ENCODE results near the gene IL17C.

DNA sequence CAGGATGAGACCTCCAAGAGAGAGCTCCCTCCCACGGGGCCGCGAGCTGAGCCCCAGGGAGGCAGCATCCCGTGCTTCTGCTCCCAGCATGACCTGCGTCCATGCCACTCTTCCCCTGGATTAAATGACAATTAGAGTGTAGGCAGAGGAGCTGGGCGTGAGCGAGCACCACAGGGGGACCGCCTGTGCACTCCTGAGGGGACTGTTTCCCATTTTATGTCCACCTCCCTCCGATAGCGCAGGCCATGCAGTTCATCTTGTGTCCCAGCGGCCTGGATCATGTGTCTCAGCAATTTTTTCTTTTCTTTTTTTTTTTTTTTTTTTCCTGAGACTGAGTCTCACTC is 5.8 kb upstream of the IL17C start:
- no peak for TF ChIP-seq EP300 (IDR thresholded peaks at IDR 0.05)
- TF ChIP-seq, protein P1, sequence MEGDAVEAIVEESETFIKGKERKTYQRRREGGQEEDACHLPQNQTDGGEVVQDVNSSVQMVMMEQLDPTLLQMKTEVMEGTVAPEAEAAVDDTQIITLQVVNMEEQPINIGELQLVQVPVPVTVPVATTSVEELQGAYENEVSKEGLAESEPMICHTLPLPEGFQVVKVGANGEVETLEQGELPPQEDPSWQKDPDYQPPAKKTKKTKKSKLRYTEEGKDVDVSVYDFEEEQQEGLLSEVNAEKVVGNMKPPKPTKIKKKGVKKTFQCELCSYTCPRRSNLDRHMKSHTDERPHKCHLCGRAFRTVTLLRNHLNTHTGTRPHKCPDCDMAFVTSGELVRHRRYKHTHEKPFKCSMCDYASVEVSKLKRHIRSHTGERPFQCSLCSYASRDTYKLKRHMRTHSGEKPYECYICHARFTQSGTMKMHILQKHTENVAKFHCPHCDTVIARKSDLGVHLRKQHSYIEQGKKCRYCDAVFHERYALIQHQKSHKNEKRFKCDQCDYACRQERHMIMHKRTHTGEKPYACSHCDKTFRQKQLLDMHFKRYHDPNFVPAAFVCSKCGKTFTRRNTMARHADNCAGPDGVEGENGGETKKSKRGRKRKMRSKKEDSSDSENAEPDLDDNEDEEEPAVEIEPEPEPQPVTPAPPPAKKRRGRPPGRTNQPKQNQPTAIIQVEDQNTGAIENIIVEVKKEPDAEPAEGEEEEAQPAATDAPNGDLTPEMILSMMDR (IDR thresholded peaks at IDR 0.05) = no peak
- TF ChIP-seq, protein P2, sequence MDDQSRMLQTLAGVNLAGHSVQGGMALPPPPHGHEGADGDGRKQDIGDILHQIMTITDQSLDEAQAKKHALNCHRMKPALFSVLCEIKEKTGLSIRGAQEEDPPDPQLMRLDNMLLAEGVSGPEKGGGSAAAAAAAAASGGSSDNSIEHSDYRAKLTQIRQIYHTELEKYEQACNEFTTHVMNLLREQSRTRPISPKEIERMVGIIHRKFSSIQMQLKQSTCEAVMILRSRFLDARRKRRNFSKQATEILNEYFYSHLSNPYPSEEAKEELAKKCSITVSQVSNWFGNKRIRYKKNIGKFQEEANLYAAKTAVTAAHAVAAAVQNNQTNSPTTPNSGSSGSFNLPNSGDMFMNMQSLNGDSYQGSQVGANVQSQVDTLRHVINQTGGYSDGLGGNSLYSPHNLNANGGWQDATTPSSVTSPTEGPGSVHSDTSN (IDR thresholded peaks at IDR 0.05) = no peak
- TF ChIP-seq, protein P3, sequence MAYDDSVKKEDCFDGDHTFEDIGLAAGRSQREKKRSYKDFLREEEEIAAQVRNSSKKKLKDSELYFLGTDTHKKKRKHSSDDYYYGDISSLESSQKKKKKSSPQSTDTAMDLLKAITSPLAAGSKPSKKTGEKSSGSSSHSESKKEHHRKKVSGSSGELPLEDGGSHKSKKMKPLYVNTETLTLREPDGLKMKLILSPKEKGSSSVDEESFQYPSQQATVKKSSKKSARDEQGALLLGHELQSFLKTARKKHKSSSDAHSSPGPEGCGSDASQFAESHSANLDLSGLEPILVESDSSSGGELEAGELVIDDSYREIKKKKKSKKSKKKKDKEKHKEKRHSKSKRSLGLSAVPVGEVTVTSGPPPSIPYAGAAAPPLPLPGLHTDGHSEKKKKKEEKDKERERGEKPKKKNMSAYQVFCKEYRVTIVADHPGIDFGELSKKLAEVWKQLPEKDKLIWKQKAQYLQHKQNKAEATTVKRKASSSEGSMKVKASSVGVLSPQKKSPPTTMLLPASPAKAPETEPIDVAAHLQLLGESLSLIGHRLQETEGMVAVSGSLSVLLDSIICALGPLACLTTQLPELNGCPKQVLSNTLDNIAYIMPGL (CRISPR knock-in tag; IDR thresholded peaks at IDR 0.05; ENCODE audit: borderline replicate concordance) = no peak
- TF ChIP-seq JUN (IDR thresholded peaks at IDR 0.05) = no peak
- TF ChIP-seq, protein P4, sequence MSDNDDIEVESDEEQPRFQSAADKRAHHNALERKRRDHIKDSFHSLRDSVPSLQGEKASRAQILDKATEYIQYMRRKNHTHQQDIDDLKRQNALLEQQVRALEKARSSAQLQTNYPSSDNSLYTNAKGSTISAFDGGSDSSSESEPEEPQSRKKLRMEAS (IDR thresholded peaks at IDR 0.05) = no peak
- TF ChIP-seq POLR2A (IDR thresholded peaks at IDR 0.05; ENCODE audit: low read length) = no peak
- TF ChIP-seq KDM1A (IDR thresholded peaks at IDR 0.05; ENCODE audit: low read depth) = no peak
- TF ChIP-seq RFX5 (IDR thresholded peaks at IDR 0.05) = no peak

Data from A549 (cell line).